Suppressor macrophage treated with lipopolysaccharide for 4 hours (primary cell): ENCODE measurements around the gene NXPH3.
"Not testable (repeated sequence)": the region's sequence is repeated elsewhere in the genome, so short reads cannot be mapped to it uniquely, and the experiment has no call there.

ENCODE experiments used
- DNase-seq: peaks from one replicate; pipeline ENCODE4 v3.0.0-alpha.2; 2020

Gene NXPH3

DNA sequence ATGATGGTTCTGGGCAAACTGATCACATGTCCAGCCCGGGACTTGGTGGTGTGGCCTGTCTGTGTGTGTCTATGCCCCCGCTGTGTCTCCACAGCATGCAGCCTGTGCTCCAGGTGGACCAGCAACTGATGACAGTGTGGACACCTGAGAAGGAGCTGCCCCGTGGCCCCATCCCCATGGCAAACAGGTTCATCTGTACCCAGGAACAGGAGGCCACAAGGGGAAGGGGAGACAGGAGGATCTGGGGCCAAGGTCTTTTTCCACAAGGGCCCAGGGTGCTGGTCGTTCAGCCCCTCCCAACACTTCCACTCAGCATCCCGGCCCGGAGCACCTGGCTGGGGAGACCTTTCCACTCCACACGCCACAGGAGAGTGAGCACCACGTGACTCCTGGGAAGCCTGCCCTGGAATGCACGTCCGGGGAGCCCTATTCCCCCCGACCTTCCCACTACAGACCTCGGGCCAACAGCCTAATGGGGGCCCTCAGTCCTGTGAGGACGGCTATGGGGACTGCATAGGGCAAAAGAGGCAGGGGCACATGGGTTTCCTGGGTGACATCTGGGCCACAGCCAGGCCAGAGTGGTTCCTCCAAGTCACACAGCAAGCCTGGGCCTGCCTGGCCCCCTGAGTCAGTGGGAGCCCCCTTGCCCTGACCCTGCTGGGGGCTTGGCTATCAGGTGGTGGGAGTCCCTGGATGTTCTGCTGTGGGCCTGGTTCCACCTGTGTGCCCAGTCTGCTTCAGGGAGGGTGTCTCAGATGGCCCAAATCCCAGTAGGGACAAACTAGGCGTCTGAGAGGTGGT is 20.8 kb upstream of the NXPH3 start:
- DNase-seq, result no peak

DNA sequence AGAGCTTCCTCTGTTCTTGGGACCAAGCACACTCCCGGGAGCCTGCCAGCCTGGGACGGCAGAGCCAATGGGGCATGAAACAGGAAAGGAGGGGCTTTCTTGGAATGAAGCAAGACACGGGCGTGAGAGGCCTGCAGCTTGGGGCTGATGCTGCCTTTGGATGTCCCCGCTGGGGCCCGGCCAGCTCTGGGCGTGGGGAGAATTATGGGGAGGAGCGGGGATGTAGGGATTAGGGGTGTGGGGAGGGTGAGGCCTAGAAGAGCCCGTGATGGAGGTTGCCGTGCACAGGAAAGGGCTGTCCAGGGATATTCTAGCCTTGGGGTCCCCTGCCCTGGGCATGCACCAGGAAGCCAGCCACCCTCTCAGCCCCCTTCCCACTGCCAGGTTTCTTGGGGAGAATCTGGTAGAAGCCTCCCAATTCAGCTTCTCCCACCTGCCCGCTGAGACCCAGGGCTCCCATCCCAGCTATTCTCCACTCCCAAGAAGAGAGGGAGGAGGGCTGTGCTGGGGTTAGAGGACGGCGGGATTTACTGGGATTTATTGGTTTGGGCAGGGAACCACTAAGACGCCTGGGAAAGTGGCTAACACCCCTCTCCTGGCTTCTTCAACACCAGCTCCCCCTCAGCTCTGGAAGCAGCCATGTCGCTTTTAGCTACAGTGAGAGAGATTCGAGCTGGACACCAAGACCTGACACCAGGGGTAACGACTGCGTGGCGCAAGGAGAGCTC is 20.0 kb upstream of the NXPH3 start:
- DNase-seq, result no peak

GRCh38 chr17:49556223-49556943 is 19.3 kb upstream of the NXPH3 start:
- peak; percentile 79 for DNase-seq

- DNase-seq, result peak; percentile 62
Measured at GRCh38 chr17:49557312-49558024, 18.2 kb upstream of the NXPH3 start.

DNA sequence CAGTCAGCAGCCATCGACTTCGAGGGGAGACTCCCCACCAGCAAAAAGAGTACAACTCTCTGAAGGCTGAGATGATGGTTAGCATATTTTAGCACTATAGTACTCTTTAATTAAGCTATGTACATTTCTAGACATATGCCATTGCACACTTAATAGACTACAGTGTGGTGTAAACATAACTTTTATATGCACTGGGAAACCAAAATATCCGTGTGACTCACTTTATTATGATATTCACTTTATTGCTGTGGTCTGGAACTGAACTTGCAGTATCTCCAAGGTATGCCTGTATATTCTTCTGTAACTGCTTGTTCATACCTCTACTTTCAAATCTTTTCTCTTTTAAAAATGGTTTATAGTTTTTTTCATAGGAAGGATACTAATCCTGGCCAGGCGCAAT is 11.0 kb upstream of the NXPH3 start:
- DNase-seq, result no peak

- DNase-seq, result peak; percentile 61
Measured at GRCh38 chr17:49565948-49566491, 9.7 kb upstream of the NXPH3 start.

DNA sequence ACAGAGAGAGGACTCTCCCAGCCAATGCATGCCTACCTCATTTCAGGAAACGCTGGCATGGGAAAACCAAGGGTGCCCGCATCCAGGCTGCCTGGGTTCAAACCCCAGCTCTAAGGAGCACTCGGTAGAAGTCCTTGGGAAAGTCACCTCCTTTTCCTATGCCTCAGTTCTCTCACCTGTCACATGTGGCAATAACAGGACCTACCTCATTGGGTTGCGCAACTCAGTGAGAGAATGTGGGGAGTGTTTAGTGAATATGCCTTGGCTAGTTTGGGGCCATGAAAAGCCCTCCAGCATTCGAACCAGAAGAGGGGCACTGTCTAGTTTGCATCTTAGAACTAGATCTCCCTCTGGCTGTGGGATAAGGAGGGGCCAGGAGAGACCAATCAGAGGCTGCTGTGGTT is 9.0 kb upstream of the NXPH3 start:
- no peak for DNase-seq

GRCh38 chr17:49567104-49567521 is 8.6 kb upstream of the NXPH3 start:
- no peak for DNase-seq

DNA sequence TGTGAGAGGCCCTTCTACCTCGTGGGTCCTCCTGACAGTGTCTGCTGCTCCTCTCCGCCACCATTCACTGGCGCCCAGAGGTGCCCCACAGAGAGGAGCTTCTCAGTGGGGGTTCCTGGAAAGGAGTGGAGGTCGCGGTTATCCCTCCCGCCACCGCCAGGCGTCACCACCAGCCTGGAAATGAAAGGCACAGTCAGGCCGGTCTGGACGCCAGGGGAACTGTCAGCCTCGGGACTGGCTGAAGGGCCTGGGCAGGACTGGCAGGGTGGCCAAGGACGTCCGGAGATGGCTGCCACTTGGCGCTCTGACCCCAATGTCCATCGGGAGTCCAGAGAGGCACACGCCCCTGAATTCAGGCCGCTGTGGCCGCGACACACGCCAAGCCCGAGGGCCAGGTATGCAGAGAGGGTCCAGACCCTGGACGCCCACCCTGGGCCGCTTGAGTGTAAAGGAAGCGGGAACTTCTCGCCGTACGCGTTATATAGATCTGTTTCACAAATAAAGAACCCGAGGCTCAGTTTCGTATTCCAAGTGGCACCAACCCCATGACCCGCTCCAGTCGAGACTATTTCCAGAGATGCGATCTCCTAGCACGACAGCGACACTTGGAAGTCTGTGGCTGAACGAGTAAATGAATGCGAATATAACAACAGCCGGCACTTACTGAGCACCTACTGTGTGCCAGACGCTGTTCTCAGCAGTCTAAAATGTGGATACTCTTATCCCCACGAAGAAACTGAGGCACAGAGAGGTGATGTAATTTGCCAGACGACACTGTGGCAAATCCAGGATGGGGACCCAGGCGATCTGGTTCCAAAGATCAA is 7.6 kb upstream of the NXPH3 start:
- DNase-seq, result peak; percentile 91

- not testable (repeated sequence) for DNase-seq
Measured at GRCh38 chr17:49568695-49569047, 7.0 kb upstream of the NXPH3 start.

DNA sequence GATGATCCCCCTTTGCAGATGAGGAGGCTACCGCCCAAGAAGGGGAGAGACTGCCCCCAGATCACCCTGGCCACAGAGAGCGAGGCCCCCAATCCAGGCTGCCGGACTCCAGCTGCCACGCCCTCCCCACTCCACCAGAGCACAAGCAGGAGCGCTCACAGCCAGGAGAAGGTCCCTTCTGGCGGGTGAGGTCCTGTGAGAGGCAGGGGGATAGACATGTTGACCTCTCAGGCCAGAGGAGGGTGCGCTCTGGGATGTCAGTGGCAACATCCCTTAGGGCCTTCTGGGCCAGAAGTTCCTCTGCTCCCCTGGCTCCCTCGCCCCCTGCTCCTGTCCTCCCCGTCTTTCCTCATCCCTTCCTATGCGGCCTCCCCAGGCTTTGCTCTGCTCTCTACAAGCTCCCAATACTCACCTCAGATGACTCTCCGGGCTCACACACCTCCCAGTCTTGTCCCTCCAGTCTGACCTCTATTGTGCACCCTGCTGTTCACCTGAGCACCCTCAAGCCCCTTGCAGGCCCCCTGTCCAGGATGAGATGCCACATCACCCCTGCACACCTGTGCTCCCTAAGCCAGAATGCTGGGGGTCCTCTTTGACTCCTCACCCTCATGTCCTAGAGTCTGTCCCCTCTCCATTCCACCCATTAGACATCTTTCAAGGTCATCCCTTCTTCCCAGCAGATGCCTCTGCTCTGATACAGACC is 5.0 kb upstream of the NXPH3 start:
- no peak for DNase-seq

DNA sequence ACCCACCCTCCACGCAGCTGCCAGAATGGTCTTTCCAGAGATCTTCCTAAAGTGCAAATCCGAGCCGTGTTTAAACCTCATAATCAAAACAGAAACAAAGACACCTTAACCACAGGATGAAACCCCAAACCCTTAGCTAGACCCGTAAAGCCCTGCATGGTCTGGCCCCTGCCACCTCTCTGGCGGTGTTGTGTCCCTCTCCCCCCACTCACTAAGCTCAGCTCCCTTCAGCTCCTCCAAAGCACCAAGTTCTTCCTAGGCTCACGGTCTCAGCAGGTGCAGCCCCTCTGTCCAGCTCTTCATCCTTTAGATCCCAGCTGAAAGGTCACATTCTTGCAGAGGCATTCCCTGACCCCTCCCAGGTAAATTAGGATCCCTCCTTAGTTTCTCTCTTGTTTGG is 4.4 kb upstream of the NXPH3 start:
- DNase-seq, result no peak

GRCh38 chr17:49571764-49572163 is 3.9 kb upstream of the NXPH3 start:
- DNase-seq, result no peak

- no peak for DNase-seq
Measured at GRCh38 chr17:49572226-49572625, 3.4 kb upstream of the NXPH3 start.

- no peak for DNase-seq
Measured at GRCh38 chr17:49572806-49573420, 2.8 kb upstream of the NXPH3 start.

DNA sequence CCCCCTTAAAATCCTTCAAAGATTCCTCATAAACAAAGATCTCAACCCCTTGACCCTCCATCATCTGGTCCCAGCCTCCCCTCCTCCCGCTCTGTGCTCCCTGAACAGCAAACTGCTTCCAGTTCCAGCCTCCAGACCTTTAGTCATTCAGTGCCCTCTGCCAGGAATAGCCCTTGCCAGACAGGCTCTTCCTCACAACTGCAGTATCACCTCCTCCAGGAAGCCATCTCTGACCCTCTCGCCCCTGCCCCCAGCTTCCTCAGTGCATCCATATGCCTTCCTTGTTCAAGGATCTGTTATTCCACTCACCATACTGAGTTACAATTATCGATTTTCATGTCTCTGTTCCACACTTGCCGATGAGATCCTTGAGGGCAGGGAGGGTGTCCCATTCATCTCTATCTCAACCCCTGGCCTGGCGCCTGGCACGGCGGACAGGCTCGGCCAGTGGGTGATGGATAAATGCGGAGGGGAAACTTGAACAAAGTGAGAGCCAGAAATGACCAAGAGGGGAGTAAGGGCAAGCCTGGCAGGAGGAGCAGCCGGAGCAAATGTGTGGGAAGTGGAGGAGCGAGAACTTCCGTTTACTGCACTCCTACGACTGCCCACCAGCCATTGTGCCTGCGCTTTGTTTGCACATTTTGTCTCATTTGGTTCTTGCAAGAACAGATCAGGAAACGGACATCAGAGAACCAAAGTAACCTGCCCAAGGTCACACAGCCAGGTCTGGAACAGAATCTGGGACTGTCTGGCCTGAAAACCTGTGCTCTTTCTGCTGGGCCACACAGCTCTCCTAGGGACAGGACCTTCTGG is 2.0 kb upstream of the NXPH3 start:
- DNase-seq, result no peak

DNA sequence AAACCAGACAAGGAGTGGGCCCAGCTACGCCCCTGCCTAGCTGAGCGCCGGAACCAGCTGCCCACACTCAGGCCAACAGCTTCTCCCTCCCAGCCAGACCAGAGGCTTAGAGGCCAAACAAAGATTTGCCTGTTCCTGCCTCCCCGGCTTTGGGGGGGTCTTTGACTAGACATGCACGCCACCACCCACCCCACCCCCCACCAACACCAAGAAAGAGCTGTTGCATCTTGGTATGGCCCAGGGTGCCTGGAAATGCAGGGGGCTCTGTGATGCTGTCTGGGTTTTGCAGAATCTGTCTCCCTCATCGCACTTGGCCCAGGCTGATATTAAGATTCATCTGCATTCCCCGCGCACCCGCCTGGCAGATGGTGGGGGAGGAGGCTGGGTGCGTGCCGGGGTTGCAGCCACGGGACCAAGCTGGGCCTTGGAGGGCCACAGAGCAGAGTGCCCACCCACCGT is 1.3 kb upstream of the NXPH3 start:
- DNase-seq, result no peak

DNA sequence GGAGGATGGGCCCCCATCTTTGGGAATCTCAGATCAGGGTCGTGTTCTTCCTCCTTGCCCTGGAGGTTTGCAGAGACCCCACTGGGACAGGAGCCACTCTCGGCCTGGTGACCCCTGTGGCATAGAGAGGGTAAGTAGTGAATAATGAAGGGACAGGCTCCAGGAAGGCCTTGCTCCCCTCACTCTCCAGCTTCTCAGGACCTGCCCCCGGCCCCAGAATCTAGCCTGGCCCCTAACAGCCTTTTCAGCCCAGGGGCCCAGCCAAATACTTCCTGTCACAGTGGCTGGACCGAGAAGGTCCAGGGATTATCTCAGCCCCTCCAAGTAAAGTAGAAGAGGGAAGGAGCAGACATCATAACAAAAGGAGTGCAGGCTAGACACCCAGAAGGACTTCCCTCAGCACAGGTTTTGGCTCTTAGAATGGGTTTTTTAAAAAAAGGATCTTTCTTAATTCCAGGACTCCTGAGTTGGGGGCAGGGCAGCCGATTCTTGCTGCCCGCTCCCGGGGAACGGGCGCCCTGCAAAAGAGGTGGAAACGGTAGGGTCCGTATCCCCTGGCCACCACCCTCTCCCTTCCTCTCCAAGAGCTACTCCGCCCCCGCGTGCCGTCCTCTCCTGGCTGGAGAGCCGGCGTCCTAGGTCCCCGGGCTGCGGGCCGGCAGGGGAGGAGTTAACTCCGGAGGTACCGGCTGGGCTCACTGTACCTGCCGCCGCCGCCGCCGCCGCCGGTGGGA is 559 bp upstream of the NXPH3 start:
- DNase-seq, result no peak
